ENCODE data around the gene BOLA3. TPM values are rescaled to one million over a fixed set of nuclear protein-coding genes. Genes with fewer than 3 reads are reported as not detected.

Gene BOLA3
- total and polyA plus RNA-seq, 2 donors (not counting 3 experiments of a cell fraction or from before 2014, with no cell fraction given) = 28.7 to 42.4 TPM

- dilution Hi-C loops (cut with MboI; ENCODE audit: extremely low pct_ligation_motif_present, low sequenced_read_pairs) (no loop called here), intact Hi-C loops (cut with micrococcal nuclease) (no loop called here)
- Histone ChIP-seq H3K36me3 (ENCODE audit: control insufficient read depth in 2 of 2, extremely low read depth in 1 of 2, insufficient read depth in 2 of 2, low read length in 2 of 2) (peaks cover 5 to 16% of the 10 kb centered on the region in 2 experiments), H2AFZ (ENCODE audit: low read depth, low read length) (no peak overlapping the region), H3K79me2 (ENCODE audit: control insufficient read depth, insufficient read depth, low read length) (no peaks in the 10 kb centered on the region), H3K9ac (replicated peaks; ENCODE audit: extremely low read depth, insufficient read depth, low read length) (no peak overlapping the region), H3K4me3 (replicated peaks in 1 of 3; ENCODE audit: insufficient read depth in 1 of 3, low read depth in 1 of 3, low read length in 3 of 3) (no peak overlapping the region), H3K9me1 (replicated peaks; ENCODE audit: control insufficient read depth, extremely low read depth, insufficient read depth, low read length) (no peaks in the 10 kb centered on the region), H3K4me1 (ENCODE audit: control insufficient read depth, extremely low read depth, insufficient read depth, low read length) (peaks cover 7% of the 10 kb centered on the region), H3K9me3 (replicated peaks; ENCODE audit: control insufficient read depth, insufficient read depth, low read length) (no peaks in the 10 kb centered on the region), H4K20me1 (replicated peaks; ENCODE audit: control insufficient read depth, extremely low read depth, insufficient read depth, low read length) (no peaks in the 10 kb centered on the region), H3K27me3 (ENCODE audit: control insufficient read depth in 2 of 2, insufficient read depth in 2 of 2, low read length in 2 of 2) (no peaks in the 10 kb centered on the region), H3K4me2 (ENCODE audit: insufficient read depth, low read length) (no peak overlapping the region), H3K27ac (ENCODE audit: insufficient read depth, low read depth, low read length) (no peak overlapping the region)
- FAIRE-seq = no peak
- no peak for DNase-seq (ENCODE audit: low read depth, low spot score)
- BruUV-seq (replicated peaks) = no TSS peak
- POLR2A ChIA-PET = no interaction called here
- TF ChIP-seq CTCF (IDR thresholded peaks at IDR 0.05; ENCODE audit: extremely low read depth in 1 of 2, insufficient read depth in 1 of 2, low read depth in 1 of 2, low read length in 2 of 2) (no peak), MAX (IDR thresholded peaks at IDR 0.05; ENCODE audit: insufficient read depth, insufficient read length) (no peak), POLR2AphosphoS5 (IDR thresholded peaks at IDR 0.05; ENCODE audit: insufficient read depth, low read depth, low read length) (no peak), EZH2 (IDR thresholded peaks at IDR 0.05; ENCODE audit: borderline replicate concordance, low read depth, low read length, severe bottlenecking) (no peak), MYC (IDR thresholded peaks at IDR 0.05; ENCODE audit: low read depth, low read length) (no peak), POLR2A (IDR thresholded peaks at IDR 0.05; ENCODE audit: low read depth, low read length) (no peak), JUN (IDR thresholded peaks at IDR 0.05; ENCODE audit: borderline replicate concordance, insufficient read depth, insufficient read length, low read depth) (no peak), FOS (IDR thresholded peaks at IDR 0.05; ENCODE audit: borderline replicate concordance, insufficient read depth, low read length) (no peak), GATA2 (IDR thresholded peaks at IDR 0.05; ENCODE audit: insufficient read depth, insufficient read length, low read depth, low read length) (no peak)
- CTCF ChIA-PET = no interaction called here
These were observed 5.2 kb upstream of the BOLA3 start for GRCh38 chr2:74152954-74153353.
